ENCODE results near the gene KRTAP10-2.

KRTAP10-2 gene

DNA sequence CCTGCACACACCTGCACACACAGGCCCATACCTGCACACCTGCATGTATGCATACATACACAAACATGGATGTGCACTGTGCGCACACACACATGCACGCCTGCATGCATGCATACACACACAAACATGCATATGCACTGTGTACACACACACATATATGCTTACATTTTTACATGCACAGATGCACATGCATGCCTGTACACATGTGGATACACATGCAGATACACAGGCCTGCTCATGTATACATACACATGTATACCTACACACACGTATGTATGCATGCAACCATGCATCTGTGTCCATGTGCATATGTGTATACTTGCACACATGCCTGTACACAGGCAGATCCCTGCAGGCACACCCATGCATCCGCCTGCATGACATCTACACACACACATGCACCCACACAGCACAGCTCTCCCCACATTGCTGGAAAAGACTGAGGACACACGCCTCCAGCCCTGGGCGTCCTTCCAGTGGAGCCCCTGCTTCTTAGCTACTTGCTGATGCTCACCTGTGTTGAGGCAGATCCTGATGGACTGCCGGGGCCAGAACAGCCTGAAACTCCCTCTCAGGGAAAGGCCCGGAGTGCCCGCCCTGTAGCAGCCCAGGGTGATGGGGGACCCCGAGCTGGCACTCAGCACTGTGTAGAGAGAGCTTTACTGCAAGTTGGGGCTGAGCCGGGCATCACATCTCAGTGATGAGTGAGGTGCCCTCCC lies 39.9 kb downstream of the KRTAP10-2 start:
- TF ChIP-seq, protein P1, sequence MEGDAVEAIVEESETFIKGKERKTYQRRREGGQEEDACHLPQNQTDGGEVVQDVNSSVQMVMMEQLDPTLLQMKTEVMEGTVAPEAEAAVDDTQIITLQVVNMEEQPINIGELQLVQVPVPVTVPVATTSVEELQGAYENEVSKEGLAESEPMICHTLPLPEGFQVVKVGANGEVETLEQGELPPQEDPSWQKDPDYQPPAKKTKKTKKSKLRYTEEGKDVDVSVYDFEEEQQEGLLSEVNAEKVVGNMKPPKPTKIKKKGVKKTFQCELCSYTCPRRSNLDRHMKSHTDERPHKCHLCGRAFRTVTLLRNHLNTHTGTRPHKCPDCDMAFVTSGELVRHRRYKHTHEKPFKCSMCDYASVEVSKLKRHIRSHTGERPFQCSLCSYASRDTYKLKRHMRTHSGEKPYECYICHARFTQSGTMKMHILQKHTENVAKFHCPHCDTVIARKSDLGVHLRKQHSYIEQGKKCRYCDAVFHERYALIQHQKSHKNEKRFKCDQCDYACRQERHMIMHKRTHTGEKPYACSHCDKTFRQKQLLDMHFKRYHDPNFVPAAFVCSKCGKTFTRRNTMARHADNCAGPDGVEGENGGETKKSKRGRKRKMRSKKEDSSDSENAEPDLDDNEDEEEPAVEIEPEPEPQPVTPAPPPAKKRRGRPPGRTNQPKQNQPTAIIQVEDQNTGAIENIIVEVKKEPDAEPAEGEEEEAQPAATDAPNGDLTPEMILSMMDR (IDR thresholded peaks at IDR 0.05): no peak
- DNase-seq (ENCODE audit: low spot score): no peak
- Histone ChIP-seq H3K27ac (no peak overlapping the region), H3K4me3 (no peak overlapping the region)

DNA sequence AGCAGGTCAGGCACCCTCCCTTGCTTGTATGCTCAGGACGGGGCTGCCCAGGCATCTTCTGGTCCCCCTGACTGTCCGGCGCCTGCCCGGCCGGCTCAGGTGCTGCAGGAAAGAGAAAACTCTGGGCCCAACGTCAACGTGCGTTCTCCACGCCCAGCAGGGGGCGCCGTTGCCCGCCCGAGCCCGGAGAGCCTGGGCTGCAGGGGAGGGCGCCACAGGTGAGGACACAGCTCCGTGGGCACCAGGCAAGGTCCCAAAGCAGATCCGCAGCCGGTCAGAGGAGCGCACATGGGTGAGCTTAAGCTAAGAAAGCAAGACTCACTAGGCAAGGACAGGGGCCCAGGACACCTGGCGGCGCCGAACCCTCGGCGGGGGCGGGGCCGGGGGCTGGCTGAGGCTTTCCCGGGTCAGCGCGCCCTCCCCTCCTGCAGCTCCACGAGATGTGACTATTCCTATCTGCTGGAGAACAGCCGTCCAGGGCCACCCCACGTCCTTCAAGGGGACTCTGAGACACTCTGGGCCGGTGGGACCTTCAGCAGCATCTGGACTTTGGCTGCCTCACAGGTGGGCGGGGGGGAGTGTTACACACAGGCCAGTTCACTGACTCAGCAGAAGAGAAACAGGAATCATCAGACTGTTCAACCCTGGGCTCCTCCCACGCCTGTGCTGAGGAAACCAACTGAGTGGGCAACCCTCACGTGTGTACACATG lies 40.6 kb downstream of the KRTAP10-2 start:
- TF ChIP-seq, protein P1 (IDR thresholded peaks at IDR 0.05): peak; percentile 22
- Histone ChIP-seq H3K4me3 (no peak overlapping the region), H3K27ac (no peak overlapping the region)
- no peak for DNase-seq (ENCODE audit: low spot score)

DNA sequence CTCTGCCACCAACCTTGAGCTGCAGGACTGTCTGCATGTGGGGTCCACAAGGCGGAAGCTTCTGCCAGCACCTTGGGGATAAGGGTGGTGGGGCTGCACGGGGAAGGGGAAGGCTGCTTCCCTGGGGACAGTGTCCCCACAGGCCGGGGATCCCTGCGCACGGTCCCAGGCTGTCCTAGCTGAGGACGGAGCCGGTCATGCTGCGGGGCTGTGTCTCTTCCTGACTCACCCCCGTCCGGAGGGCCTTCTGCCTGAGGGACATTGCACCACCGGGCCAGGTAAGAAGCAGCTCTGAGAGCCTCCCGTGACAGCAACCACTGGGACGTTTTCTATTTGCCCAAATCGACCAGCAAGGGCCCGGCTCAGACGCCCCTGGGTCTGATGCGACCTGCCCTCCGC lies 41.2 kb downstream of the KRTAP10-2 start:
- TF ChIP-seq, protein P1 (IDR thresholded peaks at IDR 0.05): no peak
- no peak overlapping the region for H3K4me3 ChIP-seq
- no peak for DNase-seq (ENCODE audit: low spot score)
- no peak overlapping the region for H3K27ac ChIP-seq

DNA sequence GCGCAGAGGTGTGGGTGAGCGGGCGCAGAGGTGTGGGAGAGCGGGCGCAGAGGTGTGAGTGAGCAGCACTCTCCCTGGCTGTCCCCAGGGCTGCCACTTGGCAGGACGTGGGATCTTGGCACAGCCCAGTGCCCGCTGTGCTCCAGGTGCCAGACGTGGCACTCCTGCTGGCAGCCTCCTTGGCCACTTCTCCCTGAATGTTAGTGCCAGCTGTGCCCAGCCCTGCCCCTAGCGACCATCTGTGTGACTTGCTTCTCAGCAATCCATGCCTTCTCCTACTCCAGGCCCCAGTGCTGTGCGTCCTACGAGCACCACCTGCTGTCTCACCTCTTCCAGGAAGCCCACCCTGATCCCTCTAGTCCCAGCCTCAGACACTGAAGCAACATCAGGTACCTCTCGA lies 41.8 kb downstream of the KRTAP10-2 start:
- H3K4me3 ChIP-seq: no peak overlapping the region
- no peak for DNase-seq (ENCODE audit: low spot score)
- TF ChIP-seq, protein P1 (IDR thresholded peaks at IDR 0.05): no peak
- H3K27ac ChIP-seq: no peak overlapping the region

DNA sequence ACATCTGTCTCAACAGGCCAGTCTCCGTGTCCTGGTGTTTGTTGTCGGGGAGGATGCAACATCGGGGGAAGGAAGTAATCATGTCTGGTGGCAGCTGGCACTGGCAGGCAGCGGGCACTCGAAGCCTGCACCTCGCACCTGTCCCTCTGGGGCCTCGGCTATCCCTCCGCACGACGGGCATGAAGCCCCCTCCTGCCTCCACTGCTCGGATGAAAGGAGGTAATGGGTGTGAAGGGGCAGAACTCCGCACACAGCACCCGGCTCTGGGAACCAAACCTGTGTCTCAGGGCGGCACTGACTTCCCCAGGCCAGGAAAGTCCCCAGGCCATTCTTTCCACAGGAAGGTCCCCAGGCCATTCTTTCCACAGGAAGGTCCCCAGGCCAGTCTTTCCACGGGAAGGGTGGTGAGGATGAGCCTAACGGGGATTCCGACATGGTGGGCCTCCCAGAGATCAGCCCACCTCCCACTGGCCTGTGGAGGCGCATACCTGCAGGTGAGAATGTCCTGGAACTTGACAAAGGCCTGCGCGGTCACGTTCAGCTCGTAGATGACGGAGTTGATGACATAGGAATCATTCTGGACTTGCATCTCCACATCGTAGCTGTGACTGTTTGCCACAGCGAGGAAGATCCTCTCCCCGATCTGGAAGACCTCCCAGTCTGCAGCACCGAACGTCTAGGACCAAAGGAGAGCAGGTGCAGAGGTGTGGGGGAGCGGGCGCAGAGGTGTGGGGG lies 42.4 kb downstream of the KRTAP10-2 start:
- Histone ChIP-seq H3K27ac (no peak overlapping the region), H3K4me3 (no peak overlapping the region)
- TF ChIP-seq, protein P1 (IDR thresholded peaks at IDR 0.05): no peak
- no peak for DNase-seq (ENCODE audit: low spot score)

DNA sequence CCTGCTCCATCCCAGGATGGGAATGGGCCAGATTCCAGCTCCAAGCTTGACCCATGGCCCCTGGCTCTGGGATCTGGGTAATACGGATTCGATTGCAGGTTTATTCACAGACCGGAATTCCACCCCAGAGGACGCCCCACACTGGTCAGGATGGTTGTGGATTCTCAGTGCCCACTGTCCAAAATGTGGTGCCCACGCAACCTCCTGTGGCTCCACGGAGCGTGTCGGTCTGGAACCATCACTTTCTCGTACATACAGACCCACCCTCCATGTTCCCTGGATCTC lies 42.9 kb downstream of the KRTAP10-2 start:
- DNase-seq (ENCODE audit: low spot score): no peak
- Histone ChIP-seq H3K27ac (no peak overlapping the region), H3K4me3 (no peak overlapping the region)
- TF ChIP-seq, protein P1 (IDR thresholded peaks at IDR 0.05): no peak

All from coronary artery (tissue), 2 donors.